NCI-H2171 (cell line): ENCODE results near the gene GPRC5B.
A peak's percentile ranks its signal among the peaks of the same experiment; 100 is the strongest.

Experiments
- DNase-seq: peaks from one replicate; lab custom pipeline; 2025; lab: John Stamatoyannopoulos, UW

The GPRC5B gene

GRCh38 chr16:19843371-19843770 is 41.3 kb downstream of the GPRC5B start:
- DNase-seq, result no peak

- no peak for DNase-seq
Observed at GRCh38 chr16:19842426-19843157, 42.1 kb downstream of the GPRC5B start.

- DNase-seq, result no peak
Observed at GRCh38 chr16:19841184-19841583, 43.5 kb downstream of the GPRC5B start.

- peak; percentile 86 for DNase-seq
Observed at GRCh38 chr16:19840524-19841110, 44.0 kb downstream of the GPRC5B start.

DNA sequence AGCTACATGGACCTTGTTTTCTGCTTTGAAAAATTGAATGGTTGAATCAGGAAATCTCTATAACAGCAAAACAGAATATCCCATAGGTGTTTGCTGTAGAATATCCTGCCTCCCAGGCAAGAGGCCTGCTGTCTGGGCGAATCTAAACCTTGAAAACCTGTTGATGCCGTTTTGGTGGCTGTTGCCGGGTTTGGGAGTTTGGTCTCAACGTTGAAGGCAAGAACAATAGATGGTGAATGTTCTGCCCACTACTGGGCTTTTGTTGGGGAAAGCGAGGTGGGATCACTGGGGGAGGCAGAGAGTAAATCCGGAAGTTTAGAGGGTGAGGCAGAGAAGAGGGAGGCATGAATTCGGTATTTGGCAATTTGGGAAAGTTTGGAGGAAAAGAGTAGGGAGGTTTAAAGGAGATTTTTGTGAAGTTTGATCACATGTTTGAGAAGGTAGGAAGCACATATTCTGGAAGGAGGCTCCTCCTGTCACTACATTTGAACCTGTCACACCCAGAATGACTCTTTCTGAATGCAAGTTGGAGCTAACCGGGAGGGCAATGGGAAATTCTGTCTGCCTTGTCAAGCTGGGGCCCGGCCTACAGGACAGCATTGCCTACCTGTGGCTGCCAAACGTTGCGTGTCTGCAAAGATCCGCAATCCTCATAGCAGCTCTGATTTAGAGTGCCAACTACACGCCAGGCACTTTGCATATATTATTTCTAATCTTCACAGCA is 46.5 kb downstream of the GPRC5B start:
- no peak for DNase-seq

GRCh38 chr16:19837331-19837980 is 47.2 kb downstream of the GPRC5B start:
- no peak for DNase-seq

DNA sequence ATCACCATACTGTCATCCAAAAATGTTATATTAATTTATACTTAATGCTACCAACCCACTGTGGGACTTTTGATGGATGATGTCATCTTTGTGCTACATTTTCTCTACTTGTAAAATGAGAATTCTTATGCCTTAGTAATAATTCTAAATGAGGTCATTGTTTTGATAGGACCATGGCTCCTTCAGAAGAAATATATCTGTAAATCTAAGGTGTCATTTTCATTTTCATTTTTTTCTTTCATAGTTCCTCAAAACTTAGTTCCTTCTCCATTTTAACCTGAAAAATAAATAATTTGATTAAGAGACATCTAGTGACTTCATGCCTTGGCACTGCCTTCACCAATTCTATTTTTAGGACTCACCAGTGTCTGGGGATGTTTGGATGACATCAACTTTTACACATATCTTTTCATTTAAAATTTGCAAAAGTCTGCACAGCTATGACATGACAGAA is 48.7 kb downstream of the GPRC5B start:
- no peak for DNase-seq

DNA sequence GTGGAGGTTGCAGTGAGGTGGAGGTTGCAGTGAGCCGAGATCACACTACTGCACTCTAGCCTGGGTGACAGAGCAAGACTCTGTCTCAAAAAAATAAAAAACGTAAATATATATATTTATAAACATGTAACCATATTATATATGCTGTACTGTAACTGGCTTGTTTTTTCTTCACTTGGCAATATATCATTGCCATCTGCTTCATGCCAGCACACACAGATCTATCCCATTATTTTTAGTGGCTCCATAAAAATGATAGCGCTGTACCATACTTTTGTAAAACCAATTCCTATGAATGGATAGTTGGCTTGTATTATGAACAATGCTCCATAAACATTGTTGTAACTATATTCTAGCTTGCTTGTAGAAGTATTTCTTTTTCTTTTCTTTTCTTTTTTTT is 49.5 kb downstream of the GPRC5B start:
- no peak for DNase-seq

GRCh38 chr16:19833581-19833980 is 51.1 kb downstream of the GPRC5B start:
- no peak for DNase-seq

DNA sequence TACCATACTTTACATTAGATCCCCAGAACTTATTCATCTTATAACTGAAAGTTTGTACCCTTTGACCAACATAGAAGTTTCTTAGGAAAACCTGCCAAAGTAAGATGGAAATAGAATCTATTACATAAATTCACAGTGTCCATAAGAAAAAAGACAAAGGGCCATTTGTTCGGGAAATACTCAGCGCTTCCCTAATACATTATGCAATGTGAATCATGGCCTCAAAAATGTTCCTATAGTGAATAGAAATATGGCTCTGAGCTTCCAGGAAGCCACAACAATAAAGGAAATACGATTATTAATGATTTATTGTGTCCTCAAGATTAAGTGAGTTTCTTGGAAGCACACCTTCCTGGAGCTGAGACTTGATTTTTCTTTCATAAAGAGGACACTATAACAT is 51.5 kb downstream of the GPRC5B start:
- DNase-seq, result no peak

DNA sequence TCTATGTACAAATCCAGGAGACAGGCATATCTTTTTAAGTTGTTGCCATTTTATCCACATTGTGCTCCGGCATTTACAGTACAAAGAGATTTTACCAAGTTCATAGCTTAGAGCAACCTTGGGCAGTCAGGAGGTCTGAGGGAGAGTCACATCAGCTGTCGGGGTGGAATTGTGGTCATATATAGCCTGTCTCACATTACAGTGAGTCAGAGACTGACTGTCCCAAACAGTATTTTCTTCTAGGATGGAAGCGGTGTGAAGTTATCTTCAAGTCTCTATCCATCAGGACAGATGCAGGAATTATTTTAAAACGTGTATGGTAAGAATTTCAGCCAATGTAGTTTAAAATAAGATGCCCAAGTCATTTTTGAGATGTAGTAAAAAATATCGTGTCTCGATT is 53.0 kb downstream of the GPRC5B start:
- no peak for DNase-seq

DNA sequence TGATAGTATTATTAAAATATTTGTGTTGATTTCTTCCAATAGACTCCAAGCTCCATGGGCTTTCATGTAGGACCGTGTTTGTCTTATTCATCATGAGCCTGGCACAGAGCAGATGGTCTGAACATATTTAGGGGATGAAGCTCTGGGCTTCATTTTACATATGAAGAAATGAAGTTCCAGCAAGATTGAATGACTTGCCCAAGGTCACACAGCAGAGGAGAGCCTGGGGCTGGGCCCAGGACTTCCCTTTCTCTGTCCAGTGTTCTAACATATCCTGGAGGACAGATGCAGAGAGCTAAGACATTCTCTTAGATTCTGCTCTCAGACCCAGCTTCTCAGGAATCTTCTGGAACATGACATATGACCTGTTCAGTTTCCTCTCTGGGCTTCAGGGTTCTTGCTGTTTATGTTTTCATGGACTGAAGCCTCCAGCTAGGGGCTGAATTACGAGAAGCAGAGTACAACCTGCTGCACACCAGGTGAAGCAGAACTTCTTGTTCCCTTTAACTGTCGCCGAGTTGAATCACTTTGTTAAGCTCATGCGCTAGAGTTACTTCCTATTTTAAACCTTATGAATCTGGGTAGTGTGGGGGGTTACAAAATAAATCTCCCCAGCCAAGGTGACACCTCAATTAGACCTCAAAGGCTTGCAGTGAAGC is 53.6 kb downstream of the GPRC5B start:
- no peak for DNase-seq

DNA sequence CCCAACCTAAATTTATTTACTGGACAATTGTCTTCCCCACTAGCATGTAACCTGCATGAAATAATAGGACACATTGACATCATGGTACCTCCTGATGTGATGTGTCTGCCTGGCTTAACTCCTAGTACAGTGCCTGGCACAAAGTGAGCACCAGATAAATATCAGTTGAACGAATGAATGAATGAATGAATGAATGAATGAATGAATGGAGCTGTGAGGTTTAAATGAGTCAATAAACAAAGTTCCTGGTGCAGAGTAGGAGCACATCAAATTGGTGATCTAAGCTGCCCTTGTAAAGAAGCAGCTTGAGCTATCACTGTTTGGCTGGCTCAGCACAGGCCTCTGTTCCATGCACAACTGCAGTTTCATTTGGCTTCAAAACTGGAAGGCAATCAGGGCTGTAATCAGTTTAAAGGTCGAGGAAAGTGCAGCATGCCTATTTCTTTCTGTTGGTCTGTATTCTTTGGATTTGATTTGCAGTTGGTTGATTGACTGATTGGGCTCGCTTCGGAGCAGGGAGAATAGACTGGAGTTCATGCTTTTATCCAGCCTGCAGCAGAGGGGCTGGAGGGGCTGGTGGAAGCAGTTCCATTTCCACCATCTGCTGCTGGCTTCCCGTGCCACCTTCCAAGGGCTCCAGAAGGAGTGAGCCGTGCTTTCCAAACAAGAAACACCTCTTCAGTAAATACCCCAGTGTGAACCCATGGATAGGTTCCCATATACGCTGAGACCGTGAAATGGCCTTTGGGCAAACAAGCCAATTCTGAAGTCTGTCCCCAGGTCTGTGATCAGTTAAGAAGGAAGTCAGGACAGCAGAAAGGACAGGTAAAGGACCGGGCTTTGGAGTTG is 54.6 kb downstream of the GPRC5B start:
- no peak for DNase-seq

DNA sequence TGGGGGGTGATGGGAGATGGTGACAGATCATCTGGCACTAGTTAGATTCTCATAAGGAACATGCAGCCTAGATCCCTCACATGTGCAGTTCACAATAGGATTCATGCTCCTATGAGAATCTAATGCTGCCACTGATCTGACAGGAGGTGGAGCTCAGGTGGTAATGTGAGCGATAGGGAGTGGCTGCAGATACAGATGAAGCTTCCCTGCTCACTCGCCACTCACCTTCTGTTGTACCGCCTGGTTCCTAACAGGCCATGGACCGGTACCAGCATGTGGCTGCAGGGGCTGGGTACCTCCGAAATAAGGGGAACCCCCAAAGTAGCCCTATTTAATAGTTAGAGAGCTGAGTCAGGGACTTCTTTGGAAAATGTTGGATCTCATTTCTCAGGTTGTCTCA is 60.4 kb downstream of the GPRC5B start:
- DNase-seq, result no peak

- DNase-seq, result no peak
Observed at GRCh38 chr16:19823322-19823721, 61.3 kb downstream of the GPRC5B start.

- no peak for DNase-seq
Observed at GRCh38 chr16:19822533-19822932, 62.1 kb downstream of the GPRC5B start.

DNA sequence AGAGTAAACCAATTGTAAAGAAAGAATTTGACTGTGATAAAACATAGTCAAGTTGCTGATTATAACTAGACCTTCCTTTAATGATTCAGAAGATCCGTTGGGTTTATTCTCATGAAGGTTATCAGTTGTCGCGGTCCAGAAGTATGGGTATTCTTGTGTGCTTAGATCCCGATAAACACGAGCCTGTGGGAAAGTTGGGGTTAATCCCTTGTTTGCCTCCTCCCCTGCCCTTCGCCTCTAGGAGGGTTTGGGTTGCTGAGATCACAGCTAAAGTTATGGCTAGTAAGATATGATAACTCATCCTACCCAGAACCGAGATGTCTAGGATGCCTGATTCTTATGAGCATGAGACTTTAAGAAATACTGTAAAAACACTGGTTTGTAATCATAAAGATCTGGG is 66.8 kb downstream of the GPRC5B start:
- no peak for DNase-seq

DNA sequence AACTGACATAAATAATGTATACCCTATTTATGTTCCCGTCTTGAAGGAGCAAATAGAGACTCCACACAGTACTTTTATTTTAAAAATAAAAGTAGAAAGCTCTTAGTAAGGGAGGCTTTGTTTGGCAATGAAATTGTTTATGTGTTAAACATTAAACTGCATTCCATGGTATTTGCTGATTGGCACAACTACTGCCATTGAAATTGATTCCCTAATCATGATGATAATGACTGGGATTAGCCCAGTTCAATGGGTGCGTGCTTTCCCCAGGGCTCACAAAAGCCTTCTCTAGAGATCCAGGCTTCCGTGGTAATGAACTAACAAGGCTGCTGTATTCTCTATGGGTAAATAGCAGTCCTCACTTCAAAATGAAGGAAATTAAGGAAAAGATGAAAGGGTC is 67.5 kb downstream of the GPRC5B start:
- DNase-seq, result no peak

- DNase-seq, result no peak
Observed at GRCh38 chr16:19815418-19815817, 69.2 kb downstream of the GPRC5B start.

GRCh38 chr16:19812986-19813385 is 71.7 kb downstream of the GPRC5B start:
- DNase-seq, result no peak
